ENCODE data around the gene ABCC11.

GRCh38 chr16:48193846-48194245 lies 53.5 kb downstream of the ABCC11 start:
- TF ChIP-seq EZH2phosphoT487 (IDR thresholded peaks at IDR 0.05; ENCODE audit: unreplicated experiment), result no peak
- no peak for TF ChIP-seq CREB1 (CRISPR knock-in tag; IDR thresholded peaks at IDR 0.05; ENCODE audit: low read depth)
- TF ChIP-seq, protein P1, sequence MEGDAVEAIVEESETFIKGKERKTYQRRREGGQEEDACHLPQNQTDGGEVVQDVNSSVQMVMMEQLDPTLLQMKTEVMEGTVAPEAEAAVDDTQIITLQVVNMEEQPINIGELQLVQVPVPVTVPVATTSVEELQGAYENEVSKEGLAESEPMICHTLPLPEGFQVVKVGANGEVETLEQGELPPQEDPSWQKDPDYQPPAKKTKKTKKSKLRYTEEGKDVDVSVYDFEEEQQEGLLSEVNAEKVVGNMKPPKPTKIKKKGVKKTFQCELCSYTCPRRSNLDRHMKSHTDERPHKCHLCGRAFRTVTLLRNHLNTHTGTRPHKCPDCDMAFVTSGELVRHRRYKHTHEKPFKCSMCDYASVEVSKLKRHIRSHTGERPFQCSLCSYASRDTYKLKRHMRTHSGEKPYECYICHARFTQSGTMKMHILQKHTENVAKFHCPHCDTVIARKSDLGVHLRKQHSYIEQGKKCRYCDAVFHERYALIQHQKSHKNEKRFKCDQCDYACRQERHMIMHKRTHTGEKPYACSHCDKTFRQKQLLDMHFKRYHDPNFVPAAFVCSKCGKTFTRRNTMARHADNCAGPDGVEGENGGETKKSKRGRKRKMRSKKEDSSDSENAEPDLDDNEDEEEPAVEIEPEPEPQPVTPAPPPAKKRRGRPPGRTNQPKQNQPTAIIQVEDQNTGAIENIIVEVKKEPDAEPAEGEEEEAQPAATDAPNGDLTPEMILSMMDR (conservative IDR thresholded peaks at IDR 0.05; ENCODE audit: low read depth in 2 of 2), result no peak
- no peak for TF ChIP-seq STAT1 (IDR thresholded peaks at IDR 0.05; ENCODE audit: unreplicated experiment)
- TF ChIP-seq, protein P2, sequence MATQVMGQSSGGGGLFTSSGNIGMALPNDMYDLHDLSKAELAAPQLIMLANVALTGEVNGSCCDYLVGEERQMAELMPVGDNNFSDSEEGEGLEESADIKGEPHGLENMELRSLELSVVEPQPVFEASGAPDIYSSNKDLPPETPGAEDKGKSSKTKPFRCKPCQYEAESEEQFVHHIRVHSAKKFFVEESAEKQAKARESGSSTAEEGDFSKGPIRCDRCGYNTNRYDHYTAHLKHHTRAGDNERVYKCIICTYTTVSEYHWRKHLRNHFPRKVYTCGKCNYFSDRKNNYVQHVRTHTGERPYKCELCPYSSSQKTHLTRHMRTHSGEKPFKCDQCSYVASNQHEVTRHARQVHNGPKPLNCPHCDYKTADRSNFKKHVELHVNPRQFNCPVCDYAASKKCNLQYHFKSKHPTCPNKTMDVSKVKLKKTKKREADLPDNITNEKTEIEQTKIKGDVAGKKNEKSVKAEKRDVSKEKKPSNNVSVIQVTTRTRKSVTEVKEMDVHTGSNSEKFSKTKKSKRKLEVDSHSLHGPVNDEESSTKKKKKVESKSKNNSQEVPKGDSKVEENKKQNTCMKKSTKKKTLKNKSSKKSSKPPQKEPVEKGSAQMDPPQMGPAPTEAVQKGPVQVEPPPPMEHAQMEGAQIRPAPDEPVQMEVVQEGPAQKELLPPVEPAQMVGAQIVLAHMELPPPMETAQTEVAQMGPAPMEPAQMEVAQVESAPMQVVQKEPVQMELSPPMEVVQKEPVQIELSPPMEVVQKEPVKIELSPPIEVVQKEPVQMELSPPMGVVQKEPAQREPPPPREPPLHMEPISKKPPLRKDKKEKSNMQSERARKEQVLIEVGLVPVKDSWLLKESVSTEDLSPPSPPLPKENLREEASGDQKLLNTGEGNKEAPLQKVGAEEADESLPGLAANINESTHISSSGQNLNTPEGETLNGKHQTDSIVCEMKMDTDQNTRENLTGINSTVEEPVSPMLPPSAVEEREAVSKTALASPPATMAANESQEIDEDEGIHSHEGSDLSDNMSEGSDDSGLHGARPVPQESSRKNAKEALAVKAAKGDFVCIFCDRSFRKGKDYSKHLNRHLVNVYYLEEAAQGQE (IDR thresholded peaks at IDR 0.05; ENCODE audit: unreplicated experiment), result no peak
- no peak for TF ChIP-seq EZH2 (IDR thresholded peaks at IDR 0.05; ENCODE audit: low read depth, unreplicated experiment)
- no peak for TF ChIP-seq POLR2AphosphoS5 (IDR thresholded peaks at IDR 0.05; ENCODE audit: low read depth)
- TF ChIP-seq JUNB (IDR thresholded peaks at IDR 0.05; ENCODE audit: unreplicated experiment), result no peak
- no peak for TF ChIP-seq ZNF462 (CRISPR knock-in tag; IDR thresholded peaks at IDR 0.05)
- no peak for TF ChIP-seq ETS1 (IDR thresholded peaks at IDR 0.05)
- TF ChIP-seq ZNF114 (CRISPR knock-in tag; IDR thresholded peaks at IDR 0.05), result no peak
- TF ChIP-seq NANOG (IDR thresholded peaks at IDR 0.05; ENCODE audit: borderline replicate concordance), result no peak
